HuH-7 (cell line): Measurements from ENCODE around the gene MTX1.
A peak's percentile ranks its signal among the peaks of the same experiment; 100 is the strongest.

Source experiments
- DNase-seq: peaks from one replicate; pipeline ENCODE4 v3.0.0; 2011; ENCODE audit warnings: low spot score

MTX1 gene

GRCh38 chr1:155174324-155175280 lies 33.9 kb upstream of the MTX1 start:
- no peak for DNase-seq

- no peak for DNase-seq
These were observed 33.1 kb upstream of the MTX1 start for GRCh38 chr1:155175281-155175926.

GRCh38 chr1:155175927-155176371 lies 32.5 kb upstream of the MTX1 start:
- no peak for DNase-seq

- DNase-seq: peak; percentile 99
These were observed 31.9 kb upstream of the MTX1 start for GRCh38 chr1:155176544-155177071.

GRCh38 chr1:155177192-155177917 lies 31.1 kb upstream of the MTX1 start:
- DNase-seq: no peak

GRCh38 chr1:155177918-155178281 lies 30.6 kb upstream of the MTX1 start:
- DNase-seq: no peak

GRCh38 chr1:155178441-155179111 lies 29.9 kb upstream of the MTX1 start:
- no peak for DNase-seq

- DNase-seq: no peak
These were observed 29.1 kb upstream of the MTX1 start for GRCh38 chr1:155179112-155180031.

- DNase-seq: no peak
These were observed 27.0 kb upstream of the MTX1 start for GRCh38 chr1:155181371-155182051.

- no peak for DNase-seq
These were observed 26.4 kb upstream of the MTX1 start for GRCh38 chr1:155182052-155182550.

- no peak for DNase-seq
These were observed 24.7 kb upstream of the MTX1 start for GRCh38 chr1:155183775-155184221.

- no peak for DNase-seq
These were observed 24.1 kb upstream of the MTX1 start for GRCh38 chr1:155184351-155184811.

- DNase-seq: no peak
These were observed 23.4 kb upstream of the MTX1 start for GRCh38 chr1:155184835-155185782.

GRCh38 chr1:155185783-155186066 lies 22.8 kb upstream of the MTX1 start:
- no peak for DNase-seq

GRCh38 chr1:155186067-155186793 lies 22.3 kb upstream of the MTX1 start:
- DNase-seq: no peak

GRCh38 chr1:155186794-155187455 lies 21.6 kb upstream of the MTX1 start:
- no peak for DNase-seq

GRCh38 chr1:155187456-155187891 lies 21.0 kb upstream of the MTX1 start:
- DNase-seq: no peak
